HCT116 (cell line): ENCODE results near the gene PRKCZ. TPM values are rescaled to one million over a fixed set of nuclear protein-coding genes. Genes with fewer than 3 reads are reported as not detected.

Experiments used
- ATAC-seq: fragments of 200-7000 bp; cut with Tn5 transposase; 2 replicates; pipeline ENCODE4 v1.9.1; 2020; ENCODE audit warnings: mild to moderate bottlenecking, moderate library complexity
- BruUV-seq: library from RNA; stranded (reverse); fragments of 400-500 nt; replicated peaks from 2 replicates; lab custom pipeline; 2021; lab: Mats Ljungman, UMichigan
- CTCF ChIA-PET: fragments of 300-600 bp; sonication (Branson Sonifier 250); formaldehyde crosslinking; loops from one replicate; lab custom pipeline; 2021; ENCODE audit warnings: antibody characterized with exemption; lab: Charles Lee
- POLR2A ChIA-PET: fragments of 300-600, 350-600 bp; sonication (Branson Sonifier 250); formaldehyde crosslinking; loops from one replicate; lab custom pipeline; 2021; ENCODE audit warnings: antibody characterized with exemption; lab: Charles Lee
- RAD21 ChIA-PET, 2 experiments: fragments of 300-600 bp; sonication (Branson Sonifier 250); formaldehyde crosslinking; loops; one replicate each; lab custom pipeline; 2023; ENCODE audit warnings: low total read pairs in 2 of 2; ENCODE audit not compliant: uncharacterized antibody in 2 of 2, unreplicated experiment in 2 of 2, low non-redundant PET in 1 of 2; lab: Charles Lee
- DNase-seq: peaks from one replicate; pipeline ENCODE4 v3.0.0-alpha.2; 2010; ENCODE audit warnings: low read depth, low spot score
- H2AFZ ChIP-seq: fragments of 200-600 bp; shearing (Covaris generic), sonication (generic); 2 replicates; pipeline ENCODE4 v1.6.1; 2017; ENCODE audit warnings: low read depth, mixed run types, mixed read lengths, antibody characterized with exemption, low read length; ENCODE audit not compliant: poor library complexity, severe bottlenecking
- H3K27ac ChIP-seq: 2 replicates; pipeline ENCODE4 v1.5.1; 2012; ENCODE audit warnings: low read depth, low read length
- H3K27me3 ChIP-seq: fragments of 200-600 bp; sonication (generic); 2 replicates; pipeline ENCODE4 v1.6.1; 2016; ENCODE audit warnings: mixed run types, low read length, mixed read lengths; ENCODE audit not compliant: insufficient read depth
- H3K36me3 ChIP-seq, 2 experiments: fragments of 200-500 bp in 1 of 2; fragments of 200-600 bp in 1 of 2; sonication (Bioruptor generic) in 1 of 2; sonication (generic) in 1 of 2; 2 replicates each; pipeline versions ENCODE4 v1.5.1 to v1.6.1; 2014 to 2016; ENCODE audit warnings: low read length in 2 of 2, inconsistent platforms in 1 of 2, mixed read lengths in 1 of 2, mixed run types in 1 of 2; ENCODE audit not compliant: insufficient read depth in 2 of 2, control insufficient read depth in 1 of 2
- H3K4me1 ChIP-seq, 2 experiments: fragments of 200-600 bp in 1 of 2; sonication (generic) in 1 of 2; 2 replicates each; pipeline versions ENCODE4 v1.5.1 to v1.6.1; 2012 to 2017; ENCODE audit warnings: low read length in 2 of 2, inconsistent platforms in 1 of 2, mild to moderate bottlenecking in 1 of 2, mixed read lengths in 1 of 2, mixed run types in 1 of 2, moderate library complexity in 1 of 2; ENCODE audit not compliant: insufficient read depth in 2 of 2, control insufficient read depth in 1 of 2
- H3K4me2 ChIP-seq: fragments of 200-600 bp; sonication (generic); 2 replicates; pipeline ENCODE4 v1.6.1; 2017; ENCODE audit warnings: mixed run types, low read length, mixed read lengths
- H3K4me3 ChIP-seq, 2 experiments: fragments of 200-600 bp in 1 of 2; sonication (generic) in 1 of 2; replicated peaks in 1 of 2; 2 replicates each; pipeline ENCODE4 v1.5.1; 2011 to 2016; ENCODE audit warnings: low read length in 2 of 2, control low read depth in 1 of 2, low read depth in 1 of 2, mild to moderate bottlenecking in 1 of 2, mixed read lengths in 1 of 2, mixed run types in 1 of 2
- H3K79me2 ChIP-seq: fragments of 200-600 bp; sonication (generic); 2 replicates; pipeline ENCODE4 v1.6.1; 2017; ENCODE audit warnings: mild to moderate bottlenecking, mixed run types, low read length, moderate library complexity, mixed read lengths; ENCODE audit not compliant: insufficient read depth
- H3K9ac ChIP-seq: fragments of 200-600 bp; sonication (generic); 2 replicates; pipeline ENCODE4 v1.6.1; 2016; ENCODE audit warnings: low read length, mixed read lengths
- H3K9me2 ChIP-seq: fragments of 200-600 bp; sonication (generic), shearing (Covaris generic); 2 replicates; pipeline ENCODE4 v1.6.1; 2017; ENCODE audit warnings: mixed run types, mild to moderate bottlenecking, moderate library complexity; ENCODE audit not compliant: insufficient read depth
- H3K9me3 ChIP-seq, 2 experiments: fragments of 200-500 bp in 1 of 2; fragments of 200-600 bp in 1 of 2; sonication (Bioruptor generic) in 1 of 2; sonication (generic) in 1 of 2; 2 replicates each; pipeline ENCODE4 v1.6.1; 2014 to 2017; ENCODE audit warnings: low read length in 2 of 2, mixed read lengths in 2 of 2, inconsistent platforms in 1 of 2, low read depth in 1 of 2, mild to moderate bottlenecking in 1 of 2, mixed run types in 1 of 2, moderate library complexity in 1 of 2; ENCODE audit not compliant: control insufficient read depth in 1 of 2, insufficient read depth in 1 of 2
- H4K20me1 ChIP-seq: fragments of 200-600 bp; sonication (generic), shearing (Covaris generic); 2 replicates; pipeline ENCODE4 v1.6.1; 2017; ENCODE audit warnings: mixed run types, mild to moderate bottlenecking, moderate library complexity; ENCODE audit not compliant: insufficient read depth
- EZH2 ChIP-seq: fragments of 200-600 bp; sonication (generic); IDR thresholded peaks from 2 replicates; pipeline ENCODE4 v1.6.1; 2017; ENCODE audit warnings: antibody characterized with exemption, mixed run types
- POLR2A ChIP-seq: IDR thresholded peaks from 2 replicates; pipeline ENCODE4 v1.7.0; 2011; ENCODE audit warnings: borderline replicate concordance; ENCODE audit not compliant: insufficient read depth, insufficient read length; ENCODE audit errors: extremely low read depth
- RAD21 ChIP-seq: IDR thresholded peaks from 2 replicates; pipeline ENCODE4 v1.6.1; 2012; ENCODE audit warnings: low read depth, mild to moderate bottlenecking
- SIN3A ChIP-seq: IDR thresholded peaks from 2 replicates; pipeline ENCODE4 v1.6.1; 2012; ENCODE audit warnings: low read depth
- TCF7L2 ChIP-seq: IDR thresholded peaks from 2 replicates; pipeline ENCODE4 v1.7.0; 2011; ENCODE audit warnings: borderline replicate concordance, inconsistent platforms; ENCODE audit not compliant: insufficient read depth, insufficient read length; ENCODE audit errors: extremely low read depth
- intact Hi-C: fragments of 100-400 bp; cut with micrococcal nuclease; formaldehyde crosslinking; loops from 2 replicates; pipeline ENCODE4 v1.10.0; 2022
- total RNA-seq: library from RNA; stranded (reverse); gene quantifications from one replicate; pipeline ENCODE4 v1.2.1, GENCODE V29; 2021; ENCODE audit not compliant: unreplicated experiment
- TF ChIP-seq, protein P1 (sequence below): IDR thresholded peaks from 2 replicates; pipeline ENCODE4 v1.6.1; 2011; ENCODE audit warnings: mild to moderate bottlenecking, low read length, moderate library complexity; ENCODE audit not compliant: insufficient replicate concordance; ENCODE audit errors: extremely low read depth

The PRKCZ gene
- total RNA-seq, 1 experiment from 2014 or later: 46.8 TPM

DNA sequence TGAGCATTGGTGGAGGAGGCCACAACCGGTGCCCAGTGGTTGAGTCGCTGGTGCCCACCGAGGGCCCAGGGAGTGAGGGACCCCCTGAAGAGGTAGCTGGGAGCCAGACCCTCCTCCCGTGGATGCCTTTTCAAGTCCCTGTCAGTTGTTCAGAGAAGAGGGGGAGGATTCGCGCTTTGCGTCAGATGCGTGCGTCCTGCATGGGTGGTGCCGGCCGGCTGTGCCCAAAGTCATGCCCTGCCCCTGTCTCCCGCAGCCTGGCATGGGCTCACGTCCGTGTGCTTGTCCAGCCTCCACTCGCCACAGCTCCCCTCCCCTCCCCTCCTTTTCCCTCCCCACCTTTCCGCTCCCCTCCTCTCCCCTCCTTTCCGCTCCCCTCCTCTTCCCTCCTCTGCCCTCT lies 45.2 kb downstream of the PRKCZ start:
- Histone ChIP-seq H3K36me3 (0 out of 4 replicates have a peak, but pooled peaks cover 0 to 5% of the 10 kb centered on the region in 2 experiments), H3K27ac (no peak overlapping the region), H3K4me1 (peaks cover 0 to 7% of the 10 kb centered on the region in 2 experiments; a peak in 1 of 4 replicates), H3K9ac (no peak overlapping the region), H4K20me1 (no peaks in the 10 kb centered on the region), H3K4me3 (no peak overlapping the region), H3K9me3 (peaks cover 12 to 17% of the 10 kb centered on the region in 2 experiments; a peak in 2 of 4 replicates), H3K27me3 (no peaks in the 10 kb centered on the region), H3K9me2 (no peaks in the 10 kb centered on the region), H3K79me2 (no peaks in the 10 kb centered on the region), H3K4me2 (no peak overlapping the region), H2AFZ (no peak overlapping the region)
- no peak for DNase-seq
- ChIA-PET RAD21 (no interaction called here), CTCF (no interaction called here), POLR2A (no interaction called here)
- ATAC-seq: no peak
- no TSS peak for BruUV-seq
- intact Hi-C loops: no loop called here
- TF ChIP-seq POLR2A (no peak), RAD21 (no peak), SIN3A (no peak), EZH2 (no peak), TCF7L2 (no peak)
- TF ChIP-seq, protein P1, sequence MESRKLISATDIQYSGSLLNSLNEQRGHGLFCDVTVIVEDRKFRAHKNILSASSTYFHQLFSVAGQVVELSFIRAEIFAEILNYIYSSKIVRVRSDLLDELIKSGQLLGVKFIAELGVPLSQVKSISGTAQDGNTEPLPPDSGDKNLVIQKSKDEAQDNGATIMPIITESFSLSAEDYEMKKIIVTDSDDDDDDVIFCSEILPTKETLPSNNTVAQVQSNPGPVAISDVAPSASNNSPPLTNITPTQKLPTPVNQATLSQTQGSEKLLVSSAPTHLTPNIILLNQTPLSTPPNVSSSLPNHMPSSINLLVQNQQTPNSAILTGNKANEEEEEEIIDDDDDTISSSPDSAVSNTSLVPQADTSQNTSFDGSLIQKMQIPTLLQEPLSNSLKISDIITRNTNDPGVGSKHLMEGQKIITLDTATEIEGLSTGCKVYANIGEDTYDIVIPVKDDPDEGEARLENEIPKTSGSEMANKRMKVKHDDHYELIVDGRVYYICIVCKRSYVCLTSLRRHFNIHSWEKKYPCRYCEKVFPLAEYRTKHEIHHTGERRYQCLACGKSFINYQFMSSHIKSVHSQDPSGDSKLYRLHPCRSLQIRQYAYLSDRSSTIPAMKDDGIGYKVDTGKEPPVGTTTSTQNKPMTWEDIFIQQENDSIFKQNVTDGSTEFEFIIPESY: no peak
